IMR-90 (cell line): ENCODE results near the gene ADPGK. TPM values are rescaled to one million over a fixed set of nuclear protein-coding genes. Genes with fewer than 3 reads are reported as not detected.
"Not testable (repeated sequence)": the region's sequence is repeated elsewhere in the genome, so short reads cannot be mapped to it uniquely, and the experiment has no call there.

Experiments
- ATAC-seq: fragments of 200-7000 bp; cut with Tn5 transposase; 2 replicates; pipeline ENCODE4 v1.9.1; 2020; ENCODE audit warnings: low read depth, mild to moderate bottlenecking, moderate library complexity
- BruUV-seq: library from RNA; stranded (reverse); fragments of 400-500 nt; replicated peaks from 2 replicates; lab custom pipeline; 2021; lab: Mats Ljungman, UMichigan
- CTCF ChIA-PET: fragments of 300-600 bp; formaldehyde crosslinking; extraction: SDS; loops from one replicate; lab custom pipeline; 2021; ENCODE audit warnings: antibody characterized with exemption; lab: Yijun Ruan, JAX
- POLR2A ChIA-PET: fragments of 300-600 bp; sonication (Branson Sonifier 250); formaldehyde crosslinking; loops from one replicate; lab custom pipeline; 2022; ENCODE audit warnings: antibody characterized with exemption; ENCODE audit not compliant: unreplicated experiment; lab: Charles Lee
- DNase-seq: peaks from one replicate; pipeline ENCODE4 v3.0.0; 2013
- H2AFZ ChIP-seq: replicated peaks from 2 replicates; pipeline ENCODE3; 2013; ENCODE audit warnings: low read length, mild to moderate bottlenecking; ENCODE audit not compliant: poor library complexity
- H2AK5ac ChIP-seq: 2 replicates; pipeline ENCODE4 v1.6.1; 2013; ENCODE audit warnings: low read depth, low read length, inconsistent platforms
- H2AK9ac ChIP-seq: replicated peaks from 2 replicates; pipeline ENCODE3; 2013; ENCODE audit warnings: mild to moderate bottlenecking, low read depth, low read length, moderate library complexity; ENCODE audit not compliant: poor library complexity
- H2BK120ac ChIP-seq: 2 replicates; pipeline ENCODE4 v1.6.1; 2013; ENCODE audit warnings: low read depth, low read length, inconsistent platforms
- H2BK15ac ChIP-seq: 3 replicates; pipeline ENCODE4 v1.6.1; 2013; ENCODE audit warnings: low read depth, low read length, inconsistent platforms
- H2BK20ac ChIP-seq: 2 replicates; pipeline ENCODE4 v1.6.1; 2013; ENCODE audit warnings: low read depth, mild to moderate bottlenecking, inconsistent platforms, low read length, moderate library complexity
- H2BK5ac ChIP-seq: 2 replicates; pipeline ENCODE4 v1.6.1; 2013; ENCODE audit warnings: mild to moderate bottlenecking, low read depth, low read length, inconsistent platforms; ENCODE audit not compliant: poor library complexity, severe bottlenecking
- H3K14ac ChIP-seq: replicated peaks from 2 replicates; pipeline ENCODE4 v1.6.1; 2013; ENCODE audit warnings: low read depth, low read length, inconsistent platforms
- H3K18ac ChIP-seq: 2 replicates; pipeline ENCODE4 v1.6.1; 2013; ENCODE audit warnings: low read depth, low read length, control low read depth
- H3K23ac ChIP-seq: 2 replicates; pipeline ENCODE4 v1.6.1; 2013; ENCODE audit warnings: low read depth, low read length, inconsistent platforms
- H3K27ac ChIP-seq: 2 replicates; pipeline ENCODE4 v1.5.1; 2013; ENCODE audit warnings: mild to moderate bottlenecking, control low read depth, low read length; ENCODE audit not compliant: insufficient read depth
- H3K27me3 ChIP-seq: 2 replicates; pipeline ENCODE4 v1.6.1; 2013; ENCODE audit warnings: low read length; ENCODE audit not compliant: control insufficient read depth, insufficient read depth
- H3K36me3 ChIP-seq: 2 replicates; pipeline ENCODE4 v1.6.1; 2013; ENCODE audit warnings: low read length, mixed read lengths; ENCODE audit not compliant: control insufficient read depth, insufficient read depth
- H3K4ac ChIP-seq: 2 replicates; pipeline ENCODE4 v1.6.1; 2013; ENCODE audit warnings: low read depth, low read length, inconsistent platforms
- H3K4me1 ChIP-seq: 2 replicates; pipeline ENCODE4 v1.6.1; 2013; ENCODE audit warnings: low read length, mixed read lengths; ENCODE audit not compliant: control insufficient read depth, insufficient read depth
- H3K4me2 ChIP-seq: 2 replicates; pipeline ENCODE4 v1.6.1; 2013; ENCODE audit warnings: low read depth, mild to moderate bottlenecking, control low read depth, low read length, moderate library complexity
- H3K4me3 ChIP-seq: 2 replicates; pipeline ENCODE4 v1.5.1; 2013; ENCODE audit warnings: low read depth, mild to moderate bottlenecking, control low read depth, low read length, moderate library complexity; ENCODE audit not compliant: insufficient read depth
- H3K56ac ChIP-seq: 2 replicates; pipeline ENCODE4 v1.6.1; 2013; ENCODE audit warnings: low read length, inconsistent platforms; ENCODE audit not compliant: insufficient read depth; ENCODE audit errors: extremely low read depth
- H3K79me1 ChIP-seq, 2 experiments: 2 replicates each; pipeline ENCODE4 v1.6.1; 2013; ENCODE audit warnings: low read length in 2 of 2, inconsistent platforms in 1 of 2, low read depth in 1 of 2
- H3K9ac ChIP-seq: 2 replicates; pipeline ENCODE4 v1.6.1; 2013; ENCODE audit warnings: low read depth, low read length, control low read depth
- H3K9me1 ChIP-seq: 2 replicates; pipeline ENCODE4 v1.6.1; 2013; ENCODE audit warnings: low read length, inconsistent platforms; ENCODE audit not compliant: insufficient read depth
- H3K9me3 ChIP-seq: 2 replicates; pipeline ENCODE4 v1.6.1; 2013; ENCODE audit warnings: low read length; ENCODE audit not compliant: control insufficient read depth, insufficient read depth
- H4K20me1 ChIP-seq: 2 replicates; pipeline ENCODE4 v1.6.1; 2013; ENCODE audit warnings: low read length, inconsistent platforms; ENCODE audit not compliant: insufficient read depth
- H4K5ac ChIP-seq: 2 replicates; pipeline ENCODE4 v1.6.1; 2013; ENCODE audit warnings: mild to moderate bottlenecking, low read depth, low read length, control low read depth
- H4K8ac ChIP-seq, 2 experiments: 2 replicates each; pipeline ENCODE4 v1.6.1; 2013; ENCODE audit warnings: low read depth in 2 of 2, low read length in 2 of 2, control low read depth in 1 of 2, inconsistent platforms in 1 of 2
- H4K91ac ChIP-seq: 2 replicates; pipeline ENCODE4 v1.6.1; 2013; ENCODE audit warnings: low read depth, low read length, inconsistent platforms; ENCODE audit not compliant: insufficient read depth
- POLR2A ChIP-seq: IDR thresholded peaks from 2 replicates; pipeline ENCODE4 v1.6.1; 2012; ENCODE audit warnings: mild to moderate bottlenecking, low read depth, low read length
- RAD21 ChIP-seq: IDR thresholded peaks from 2 replicates; pipeline ENCODE4 v1.6.1; 2012; ENCODE audit warnings: low read length, improper control_type of control experiment
- USF2 ChIP-seq: fragments of 150-350 bp; IDR thresholded peaks from 2 replicates; pipeline ENCODE4 v1.6.1; 2017; ENCODE audit warnings: mild to moderate bottlenecking, antibody characterized with exemption, low read length, low read depth
- WGBS, 2 experiments: methylation state at CpG; one replicate each; pipeline versions ENCODE4 v1.1.5 to v1.1.7; 2013; ENCODE audit warnings: missing lambda C conversion rate in 2 of 2; ENCODE audit not compliant: insufficient read length in 1 of 2; ENCODE audit errors: extremely low coverage in 2 of 2; 5-methylcytosine and 5-hydroxymethylcytosine counted together
- dilution Hi-C: fragments of 300-500 bp; cut with HindIII; formaldehyde crosslinking; loops from one replicate; pipeline ENCODE4 v1.14.3; 2018; ENCODE audit warnings: low sequenced_read_pairs; ENCODE audit not compliant: unreplicated experiment
- in situ Hi-C: fragments of 300-500 bp; cut with MboI; formaldehyde crosslinking; loops from 3 replicates; pipeline ENCODE4 v1.14.3; 2019; ENCODE audit warnings: low sequenced_read_pairs, inconsistent platforms, mixed read lengths
- intact Hi-C: fragments of 100-400 bp; cut with micrococcal nuclease; formaldehyde crosslinking; loops from 2 replicates; pipeline ENCODE4 v1.10.0; 2022
- polyA plus RNA-seq, 3 experiments: library from polyadenylated mRNA; depleted of rRNA; stranded (reverse); fragments of >200 nt; gene quantifications; 2 replicates each; pipeline ENCODE4 v1.2.3, GENCODE V29; 2012; ENCODE audit warnings: low replicate concordance in 1 of 3
- total RNA-seq: library from RNA; depleted of rRNA; stranded (reverse); fragments of >200 nt; gene quantifications from 2 replicates; pipeline ENCODE4 v1.2.3, GENCODE V29; 2012

Gene ADPGK
- total and polyA plus RNA-seq, 2 of the 4 experiments (the other 2 are of a cell fraction), result 53.2 to 62.8 TPM

GRCh38 chr15:72727154-72727553 lies 56.4 kb downstream of the ADPGK start:
- no peaks in the 10 kb centered on the region for H3K9me1 ChIP-seq
- TF ChIP-seq POLR2A (no peak), USF2 (no peak), RAD21 (no peak)
- H3K14ac ChIP-seq, result no peak overlapping the region
- H2BK20ac ChIP-seq, result no peak overlapping the region
- H3K79me1 ChIP-seq, result no peaks in the 10 kb centered on the region
- peaks cover 2% of the 10 kb centered on the region; the same call in 1 of the 2 replicates for H3K36me3 ChIP-seq
- DNase-seq (no peak), ATAC-seq (no peak)
- H3K9ac ChIP-seq, result no peak overlapping the region
- no peaks in the 10 kb centered on the region for H4K20me1 ChIP-seq
- no peak overlapping the region for H4K8ac ChIP-seq
- H2BK120ac ChIP-seq, result no peak overlapping the region
- dilution Hi-C loops (no loop called here), intact Hi-C loops (loop anchor here (10.0 kb wide), 1 partner anchor 518 kb away; no protein-coding TSS in a partner anchor), in situ Hi-C loops (loop anchor here (10.0 kb wide), 1 partner anchor 358 kb away; no protein-coding TSS in a partner anchor)
- H2BK15ac ChIP-seq, result no peak overlapping the region
- BruUV-seq, result no TSS peak
- H4K91ac ChIP-seq, result no peak overlapping the region
- H3K4me2 ChIP-seq, result no peak overlapping the region
- H2AK9ac ChIP-seq, result no peak overlapping the region
- no peaks in the 10 kb centered on the region for H3K9me3 ChIP-seq
- H3K23ac ChIP-seq, result no peak overlapping the region
- no peak overlapping the region for H2AK5ac ChIP-seq
- no peak overlapping the region for H3K56ac ChIP-seq
- ChIA-PET CTCF (no interaction called here), POLR2A (no interaction called here)
- no peak overlapping the region for H3K18ac ChIP-seq
- H3K4me1 ChIP-seq, result no peaks in the 10 kb centered on the region
- H3K4ac ChIP-seq, result no peak overlapping the region
- no peak overlapping the region for H2BK5ac ChIP-seq
- H2AFZ ChIP-seq, result no peak overlapping the region
- H3K4me3 ChIP-seq, result no peak overlapping the region
- no peak overlapping the region for H3K27ac ChIP-seq
- no peaks in the 10 kb centered on the region for H3K27me3 ChIP-seq
- H4K5ac ChIP-seq, result no peak overlapping the region

GRCh38 chr15:72725851-72726250 lies 57.7 kb downstream of the ADPGK start:
- not testable (repeated sequence) for H3K4me3 ChIP-seq

More at GRCh38 chr15:72725851-72726250, 57.7 kb downstream of the ADPGK start:
- in situ Hi-C loops (loop anchor here (10.0 kb wide), 1 partner anchor 359 kb away; no protein-coding TSS in a partner anchor), intact Hi-C loops (loop anchor here (10.0 kb wide), 1 partner anchor 519 kb away; no protein-coding TSS in a partner anchor)
- H2AK5ac ChIP-seq, DNase-seq, H4K8ac ChIP-seq, H4K5ac ChIP-seq, H3K27ac ChIP-seq, H2BK20ac ChIP-seq, H2BK5ac ChIP-seq, BruUV-seq, H2AFZ ChIP-seq, H3K56ac ChIP-seq, H3K23ac ChIP-seq, H3K4me2 ChIP-seq, H2BK120ac ChIP-seq, H3K9me3 ChIP-seq, CTCF ChIA-PET, dilution Hi-C loops, H3K9me1 ChIP-seq, H3K14ac ChIP-seq, H3K9ac ChIP-seq, H3K4ac ChIP-seq, H3K79me1 ChIP-seq, H3K4me1 ChIP-seq, H4K20me1 ChIP-seq, H4K91ac ChIP-seq, H2AK9ac ChIP-seq, H3K27me3 ChIP-seq, ATAC-seq, H2BK15ac ChIP-seq, H3K18ac ChIP-seq, H3K36me3 ChIP-seq, POLR2A ChIA-PET: not testable (repeated sequence)
- no CpG with 5 or more reads among the region's 6 CpGs for WGBS, 2 experiments
